WTC11 (cell line): Measurements from ENCODE around the gene TOGARAM2. TPM values are rescaled to one million over a fixed set of nuclear protein-coding genes. Genes with fewer than 3 reads are reported as not detected.
A peak's percentile ranks its signal among the peaks of the same experiment; 100 is the strongest.

Experiments used
- ATAC-seq: fragments of 200-7000 bp; cut with Tn5 transposase; 2 replicates; pipeline ENCODE4 v1.10.0; 2021; ENCODE audit warnings: mild to moderate bottlenecking, moderate library complexity
- CTCF ChIA-PET: fragments of 300-600 bp; sonication (Branson Sonifier 250); formaldehyde crosslinking; loops from one replicate; lab custom pipeline; 2021; ENCODE audit warnings: antibody characterized with exemption; lab: Charles Lee
- POLR2A ChIA-PET: fragments of 350-600 bp; sonication (Branson Sonifier 250); formaldehyde crosslinking; loops from one replicate; lab custom pipeline; 2021; ENCODE audit warnings: antibody characterized with exemption; lab: Charles Lee
- DNase-seq: peaks from one replicate; pipeline ENCODE4 v3.0.0; 2021; ENCODE audit warnings: low spot score
- H3K27ac Mint-ChIP-seq: 2 replicates; pipeline ENCODE4 v1.8.0; 2021; ENCODE audit warnings: mixed read lengths
- H3K27me3 Mint-ChIP-seq: 2 replicates; pipeline ENCODE4 v1.8.0; 2021; ENCODE audit warnings: low read depth, mild to moderate bottlenecking, moderate library complexity, mixed read lengths
- H3K36me3 Mint-ChIP-seq: 2 replicates; pipeline ENCODE4 v1.8.0; 2021; ENCODE audit warnings: mixed read lengths
- H3K4me1 Mint-ChIP-seq: 2 replicates; pipeline ENCODE4 v1.8.0; 2022; ENCODE audit warnings: mixed read lengths
- H3K4me3 Mint-ChIP-seq: 2 replicates; pipeline ENCODE4 v1.8.0; 2021; ENCODE audit warnings: mild to moderate bottlenecking, moderate library complexity, mixed read lengths
- H3K9me3 Mint-ChIP-seq: 2 replicates; pipeline ENCODE4 v1.8.0; 2021; ENCODE audit warnings: mixed read lengths
- FOXK1 ChIP-seq: sonication (generic); formaldehyde crosslinking; IDR thresholded peaks from 2 replicates; pipeline ENCODE4 v1.8.0; 2022; ENCODE audit warnings: mild to moderate bottlenecking, moderate library complexity, missing genetic modification reagents
- GTF2I ChIP-seq: fragments of 250-450 bp; sonication (Bioruptor Pico); conservative IDR thresholded peaks from 2 replicates; pipeline ENCODE4 v1.4.0; 2021; ENCODE audit warnings: mild to moderate bottlenecking
- MLX ChIP-seq: sonication (generic); formaldehyde crosslinking; IDR thresholded peaks from 2 replicates; pipeline ENCODE4 v1.8.1; 2023; ENCODE audit warnings: mild to moderate bottlenecking, missing genetic modification reagents, moderate library complexity
- NR2C2 ChIP-seq: sonication (generic); formaldehyde crosslinking; IDR thresholded peaks from 2 replicates; pipeline ENCODE4 v1.8.0; 2022; ENCODE audit warnings: mild to moderate bottlenecking, missing genetic modification reagents
- SOX15 ChIP-seq: fragments of 250-450 bp; sonication (Bioruptor Pico); IDR thresholded peaks from 2 replicates; pipeline ENCODE4 v1.9.0; 2021; ENCODE audit warnings: mild to moderate bottlenecking
- TCF7 ChIP-seq: sonication (generic); formaldehyde crosslinking; IDR thresholded peaks from 2 replicates; pipeline ENCODE4 v1.8.0; 2022; ENCODE audit warnings: mild to moderate bottlenecking, low read depth, missing genetic modification reagents, moderate library complexity
- ZNF423 ChIP-seq: fragments of 250-450 bp; sonication (Bioruptor Pico); IDR thresholded peaks from 2 replicates; pipeline ENCODE4 v2.1.2; 2022; ENCODE audit warnings: mild to moderate bottlenecking, moderate library complexity
- ZNF671 ChIP-seq: fragments of 250-450 bp; sonication (Bioruptor Pico); IDR thresholded peaks from 2 replicates; pipeline ENCODE4 v1.8.0; 2021; ENCODE audit warnings: mild to moderate bottlenecking
- ZSCAN18 ChIP-seq: fragments of 250-450 bp; sonication (Bioruptor Pico); IDR thresholded peaks from 2 replicates; pipeline ENCODE4 v2.1.2; 2022; ENCODE audit warnings: mild to moderate bottlenecking, moderate library complexity
- total RNA-seq: library from RNA; stranded (reverse); gene quantifications from 3 replicates; pipeline ENCODE4 v1.2.3, GENCODE V29; 2021
- TF ChIP-seq, protein P1 (sequence below): sonication (generic); formaldehyde crosslinking; IDR thresholded peaks from 2 replicates; pipeline ENCODE4 v1.8.1; 2022; ENCODE audit warnings: mild to moderate bottlenecking, moderate library complexity, missing genetic modification reagents
- TF ChIP-seq, protein P2 (sequence below): sonication (generic); formaldehyde crosslinking; IDR thresholded peaks from 2 replicates; pipeline ENCODE4 v1.8.0; 2023; ENCODE audit warnings: missing genetic modification reagents, mild to moderate bottlenecking, borderline replicate concordance
- TF ChIP-seq, protein P3 (sequence below): sonication (generic); formaldehyde crosslinking; IDR thresholded peaks from 2 replicates; pipeline ENCODE4 v1.8.0; 2022; ENCODE audit warnings: missing genetic modification reagents

The TOGARAM2 gene
- total RNA-seq, 1 experiment from 2014 or later = 1.0 TPM

DNA sequence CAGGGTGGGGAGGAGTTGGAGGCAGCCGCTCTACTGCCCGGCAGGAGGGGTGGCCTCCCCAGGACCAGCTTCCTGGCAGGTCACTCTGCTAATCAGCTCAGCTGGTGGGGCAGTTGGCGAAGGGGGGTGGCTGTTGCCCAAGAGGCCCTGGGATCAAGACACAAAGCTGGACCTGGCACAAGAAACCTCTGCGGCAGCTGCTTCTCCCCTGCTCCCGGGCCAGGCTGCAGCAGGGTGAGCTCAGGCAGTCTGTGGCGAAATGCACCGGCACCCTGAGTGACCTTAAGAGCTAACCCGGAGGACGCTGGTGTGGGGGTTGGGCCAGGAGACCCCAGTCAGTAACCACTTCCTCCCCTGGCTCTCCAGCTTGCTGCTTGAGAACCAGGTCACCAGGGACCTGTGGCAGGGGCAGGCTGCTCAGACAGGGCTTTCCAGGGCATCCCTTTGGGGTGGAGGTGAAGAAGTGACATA, 31.1 kb downstream of the TOGARAM2 start:
- no peak for DNase-seq
- H3K27ac Mint-ChIP-seq = no peak overlapping the region
- no peak for ATAC-seq
- no peaks in the 10 kb centered on the region for H3K36me3 Mint-ChIP-seq
- ChIA-PET CTCF (interaction anchor here (0.9 kb wide), 1 partner anchor 33 kb away, joined by 4 read pairs; no protein-coding TSS in a partner anchor), POLR2A (no interaction called here)
- no peak for TF ChIP-seq ZNF671 (CRISPR knock-in tag)
- no peak overlapping the region for H3K4me3 Mint-ChIP-seq
- H3K9me3 Mint-ChIP-seq = no peaks in the 10 kb centered on the region
- H3K27me3 Mint-ChIP-seq = no peaks in the 10 kb centered on the region
- peaks cover 17% of the 10 kb centered on the region for H3K4me1 Mint-ChIP-seq

- DNase-seq = no peak
- peaks cover 17% of the 10 kb centered on the region for H3K4me1 Mint-ChIP-seq
- TF ChIP-seq ZSCAN18 (no peak), NR2C2 (CRISPR knock-in tag) (no peak), MLX (CRISPR knock-in tag) (no peak), FOXK1 (CRISPR knock-in tag) (no peak), GTF2I (CRISPR knock-in tag) (no peak)
- ATAC-seq = no peak
- H3K27me3 Mint-ChIP-seq = no peaks in the 10 kb centered on the region
- POLR2A ChIA-PET = no interaction called here
- no peaks in the 10 kb centered on the region for H3K36me3 Mint-ChIP-seq
- no peaks in the 10 kb centered on the region for H3K9me3 Mint-ChIP-seq
- H3K27ac Mint-ChIP-seq = no peak overlapping the region
- CTCF ChIA-PET = no interaction called here
- no peak overlapping the region for H3K4me3 Mint-ChIP-seq
Measured at GRCh38 chr2:29013057-29013780, 32.1 kb downstream of the TOGARAM2 start.

GRCh38 chr2:29014331-29014730, 33.2 kb downstream of the TOGARAM2 start:
- no peak overlapping the region for H3K27ac Mint-ChIP-seq
- peaks cover 17% of the 10 kb centered on the region for H3K4me1 Mint-ChIP-seq
- no peaks in the 10 kb centered on the region for H3K27me3 Mint-ChIP-seq
- no peak for ATAC-seq
- TF ChIP-seq, protein P1, sequence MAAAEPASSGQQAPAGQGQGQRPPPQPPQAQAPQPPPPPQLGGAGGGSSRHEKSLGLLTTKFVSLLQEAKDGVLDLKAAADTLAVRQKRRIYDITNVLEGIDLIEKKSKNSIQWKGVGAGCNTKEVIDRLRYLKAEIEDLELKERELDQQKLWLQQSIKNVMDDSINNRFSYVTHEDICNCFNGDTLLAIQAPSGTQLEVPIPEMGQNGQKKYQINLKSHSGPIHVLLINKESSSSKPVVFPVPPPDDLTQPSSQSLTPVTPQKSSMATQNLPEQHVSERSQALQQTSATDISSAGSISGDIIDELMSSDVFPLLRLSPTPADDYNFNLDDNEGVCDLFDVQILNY (CRISPR knock-in tag) = no peak
- TF ChIP-seq FOXK1 (CRISPR knock-in tag) = no peak
- no peak overlapping the region for H3K4me3 Mint-ChIP-seq
- POLR2A ChIA-PET = no interaction called here
- CTCF ChIA-PET = interaction anchor here (1.6 kb wide), 1 partner anchor 56 kb away, joined by 3 read pairs; no protein-coding TSS in a partner anchor
- DNase-seq = no peak
- H3K9me3 Mint-ChIP-seq = no peaks in the 10 kb centered on the region
- no peaks in the 10 kb centered on the region for H3K36me3 Mint-ChIP-seq

DNA sequence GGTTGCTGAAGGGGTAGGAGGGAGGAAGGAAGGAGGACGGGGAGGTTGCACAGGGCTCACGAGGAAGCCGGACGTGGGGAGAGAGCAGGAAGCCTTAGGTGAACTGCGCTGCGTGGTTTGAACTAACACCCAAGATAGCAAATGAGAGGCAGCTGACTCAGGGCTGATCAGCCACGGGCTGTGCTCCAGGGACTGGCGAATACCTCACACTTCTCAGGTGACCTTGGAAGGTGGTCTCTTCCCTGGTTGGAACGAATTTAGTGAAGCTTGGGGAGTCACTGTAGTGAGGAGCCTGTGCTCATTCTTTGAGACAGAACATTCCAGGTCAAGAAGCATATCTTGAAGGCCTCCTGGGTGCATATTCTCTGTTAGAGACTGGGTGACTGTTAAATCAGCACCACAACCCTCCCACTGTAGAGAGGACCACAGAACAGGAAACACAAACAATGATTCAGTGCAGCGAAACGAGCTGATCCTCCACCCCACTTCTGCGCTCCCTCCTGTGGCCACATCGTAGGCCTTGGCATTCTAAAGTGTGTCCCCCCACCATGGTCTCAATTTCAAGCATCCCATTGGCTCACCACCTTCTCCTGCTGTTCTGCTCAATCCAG, 33.8 kb downstream of the TOGARAM2 start:
- POLR2A ChIA-PET = no interaction called here
- no peak for TF ChIP-seq ZNF423 (CRISPR knock-in tag)
- TF ChIP-seq, protein P2, sequence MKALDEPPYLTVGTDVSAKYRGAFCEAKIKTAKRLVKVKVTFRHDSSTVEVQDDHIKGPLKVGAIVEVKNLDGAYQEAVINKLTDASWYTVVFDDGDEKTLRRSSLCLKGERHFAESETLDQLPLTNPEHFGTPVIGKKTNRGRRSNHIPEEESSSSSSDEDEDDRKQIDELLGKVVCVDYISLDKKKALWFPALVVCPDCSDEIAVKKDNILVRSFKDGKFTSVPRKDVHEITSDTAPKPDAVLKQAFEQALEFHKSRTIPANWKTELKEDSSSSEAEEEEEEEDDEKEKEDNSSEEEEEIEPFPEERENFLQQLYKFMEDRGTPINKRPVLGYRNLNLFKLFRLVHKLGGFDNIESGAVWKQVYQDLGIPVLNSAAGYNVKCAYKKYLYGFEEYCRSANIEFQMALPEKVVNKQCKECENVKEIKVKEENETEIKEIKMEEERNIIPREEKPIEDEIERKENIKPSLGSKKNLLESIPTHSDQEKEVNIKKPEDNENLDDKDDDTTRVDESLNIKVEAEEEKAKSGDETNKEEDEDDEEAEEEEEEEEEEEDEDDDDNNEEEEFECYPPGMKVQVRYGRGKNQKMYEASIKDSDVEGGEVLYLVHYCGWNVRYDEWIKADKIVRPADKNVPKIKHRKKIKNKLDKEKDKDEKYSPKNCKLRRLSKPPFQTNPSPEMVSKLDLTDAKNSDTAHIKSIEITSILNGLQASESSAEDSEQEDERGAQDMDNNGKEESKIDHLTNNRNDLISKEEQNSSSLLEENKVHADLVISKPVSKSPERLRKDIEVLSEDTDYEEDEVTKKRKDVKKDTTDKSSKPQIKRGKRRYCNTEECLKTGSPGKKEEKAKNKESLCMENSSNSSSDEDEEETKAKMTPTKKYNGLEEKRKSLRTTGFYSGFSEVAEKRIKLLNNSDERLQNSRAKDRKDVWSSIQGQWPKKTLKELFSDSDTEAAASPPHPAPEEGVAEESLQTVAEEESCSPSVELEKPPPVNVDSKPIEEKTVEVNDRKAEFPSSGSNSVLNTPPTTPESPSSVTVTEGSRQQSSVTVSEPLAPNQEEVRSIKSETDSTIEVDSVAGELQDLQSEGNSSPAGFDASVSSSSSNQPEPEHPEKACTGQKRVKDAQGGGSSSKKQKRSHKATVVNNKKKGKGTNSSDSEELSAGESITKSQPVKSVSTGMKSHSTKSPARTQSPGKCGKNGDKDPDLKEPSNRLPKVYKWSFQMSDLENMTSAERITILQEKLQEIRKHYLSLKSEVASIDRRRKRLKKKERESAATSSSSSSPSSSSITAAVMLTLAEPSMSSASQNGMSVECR (CRISPR knock-in tag) = no peak
- no peak for TF ChIP-seq TCF7 (CRISPR knock-in tag)
- TF ChIP-seq, protein P3, sequence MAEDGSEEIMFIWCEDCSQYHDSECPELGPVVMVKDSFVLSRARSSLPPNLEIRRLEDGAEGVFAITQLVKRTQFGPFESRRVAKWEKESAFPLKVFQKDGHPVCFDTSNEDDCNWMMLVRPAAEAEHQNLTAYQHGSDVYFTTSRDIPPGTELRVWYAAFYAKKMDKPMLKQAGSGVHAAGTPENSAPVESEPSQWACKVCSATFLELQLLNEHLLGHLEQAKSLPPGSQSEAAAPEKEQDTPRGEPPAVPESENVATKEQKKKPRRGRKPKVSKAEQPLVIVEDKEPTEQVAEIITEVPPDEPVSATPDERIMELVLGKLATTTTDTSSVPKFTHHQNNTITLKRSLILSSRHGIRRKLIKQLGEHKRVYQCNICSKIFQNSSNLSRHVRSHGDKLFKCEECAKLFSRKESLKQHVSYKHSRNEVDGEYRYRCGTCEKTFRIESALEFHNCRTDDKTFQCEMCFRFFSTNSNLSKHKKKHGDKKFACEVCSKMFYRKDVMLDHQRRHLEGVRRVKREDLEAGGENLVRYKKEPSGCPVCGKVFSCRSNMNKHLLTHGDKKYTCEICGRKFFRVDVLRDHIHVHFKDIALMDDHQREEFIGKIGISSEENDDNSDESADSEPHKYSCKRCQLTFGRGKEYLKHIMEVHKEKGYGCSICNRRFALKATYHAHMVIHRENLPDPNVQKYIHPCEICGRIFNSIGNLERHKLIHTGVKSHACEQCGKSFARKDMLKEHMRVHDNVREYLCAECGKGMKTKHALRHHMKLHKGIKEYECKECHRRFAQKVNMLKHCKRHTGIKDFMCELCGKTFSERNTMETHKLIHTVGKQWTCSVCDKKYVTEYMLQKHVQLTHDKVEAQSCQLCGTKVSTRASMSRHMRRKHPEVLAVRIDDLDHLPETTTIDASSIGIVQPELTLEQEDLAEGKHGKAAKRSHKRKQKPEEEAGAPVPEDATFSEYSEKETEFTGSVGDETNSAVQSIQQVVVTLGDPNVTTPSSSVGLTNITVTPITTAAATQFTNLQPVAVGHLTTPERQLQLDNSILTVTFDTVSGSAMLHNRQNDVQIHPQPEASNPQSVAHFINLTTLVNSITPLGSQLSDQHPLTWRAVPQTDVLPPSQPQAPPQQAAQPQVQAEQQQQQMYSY = no peak
- no peak for TF ChIP-seq SOX15 (CRISPR knock-in tag)
- Mint-ChIP-seq H3K4me1 (peaks cover 17% of the 10 kb centered on the region), H3K27me3 (no peaks in the 10 kb centered on the region), H3K27ac (no peak overlapping the region), H3K9me3 (no peaks in the 10 kb centered on the region), H3K4me3 (no peak overlapping the region), H3K36me3 (no peaks in the 10 kb centered on the region)
- ATAC-seq (peak; percentile 45), DNase-seq (no peak)
- CTCF ChIA-PET = interaction anchor here (1.6 kb wide), 1 partner anchor 56 kb away, joined by 3 read pairs; no protein-coding TSS in a partner anchor
